B cell (primary cell): ENCODE data around the gene PALLD. TPM values are rescaled to one million over a fixed set of nuclear protein-coding genes. Genes with fewer than 3 reads are reported as not detected.

Experiments
- ATAC-seq: fragments of 200-7000 bp; cut with Tn5 transposase; one replicate; pipeline ENCODE4 v1.10.0; 2021; ENCODE audit warnings: low read depth, mild to moderate bottlenecking, moderate number of reproducible peaks, moderate library complexity
- CTCF ChIA-PET: fragments of 350-600 bp; sonication (Branson Sonifier 250); formaldehyde crosslinking; loops from one replicate; lab custom pipeline; 2021; ENCODE audit warnings: antibody characterized with exemption, inconsistent platforms; lab: Charles Lee
- POLR2A ChIA-PET: fragments of 350-600 bp; sonication (Branson Sonifier 250); formaldehyde crosslinking; loops from one replicate; lab custom pipeline; 2021; ENCODE audit warnings: antibody characterized with exemption; lab: Charles Lee
- DNase-seq: peaks from one replicate; pipeline ENCODE4 v3.0.0; 2013
- H2AFZ ChIP-seq: 2 replicates; pipeline ENCODE4 v1.6.1; 2012; ENCODE audit warnings: mild to moderate bottlenecking, low read depth, low read length; ENCODE audit not compliant: insufficient read depth, poor library complexity, severe bottlenecking
- H3K27ac ChIP-seq, 2 donors: 1 replicate in 1 of 2; 2 replicates in 1 of 2; pipeline ENCODE4 v1.5.1; 2012 to 2013; ENCODE audit warnings: low read length in 2 of 2, mild to moderate bottlenecking in 2 of 2, moderate library complexity in 1 of 2
- H3K27me3 ChIP-seq, 4 experiments: fragments of 200-600 bp in 1 of 4; sonication (generic) in 1 of 4; replicated peaks in 1 of 4; 1 replicate in 2 of 4; 2 replicates in 2 of 4; pipeline versions ENCODE4 v1.6.1 to v1.7.0; 2013 to 2016; ENCODE audit warnings: low read length in 3 of 4, mild to moderate bottlenecking in 2 of 4, mixed read lengths in 1 of 4, moderate library complexity in 1 of 4; ENCODE audit not compliant: insufficient read depth in 4 of 4, control insufficient read depth in 3 of 4; ENCODE audit errors: control extremely low read depth in 1 of 4
- H3K36me3 ChIP-seq, 2 experiments: replicated peaks in 1 of 2; 1 replicate in 1 of 2; 2 replicates in 1 of 2; pipeline versions ENCODE4 v1.6.1 to v1.7.1; 2013; ENCODE audit warnings: low read length in 1 of 2; ENCODE audit not compliant: insufficient read depth in 2 of 2, control insufficient read depth in 1 of 2; ENCODE audit errors: control extremely low read depth in 1 of 2, extremely low read depth in 1 of 2
- H3K4me1 ChIP-seq, 2 donors: fragments of 200-600 bp in 1 of 2; sonication (generic) in 1 of 2; 1 replicate in 1 of 2; 2 replicates in 1 of 2; pipeline versions ENCODE4 v1.5.1 to v1.6.1; 2013 to 2017; ENCODE audit warnings: low read length in 2 of 2; ENCODE audit not compliant: control insufficient read depth in 2 of 2, insufficient read depth in 2 of 2
- H3K4me2 ChIP-seq: replicated peaks from 2 replicates; pipeline ENCODE3; 2012; ENCODE audit warnings: mild to moderate bottlenecking, low read depth, low read length; ENCODE audit not compliant: poor library complexity, severe bottlenecking
- H3K4me3 ChIP-seq, 5 experiments: fragments of 200-600 bp in 1 of 5; sonication (generic) in 1 of 5; 1 replicate in 3 of 5; 2 replicates in 2 of 5; pipeline versions ENCODE4 v1.5.1 to v1.7.0; 2011 to 2016; ENCODE audit warnings: low read length in 4 of 5, mild to moderate bottlenecking in 4 of 5, low read depth in 2 of 5, control low read depth in 1 of 5, moderate library complexity in 1 of 5; ENCODE audit not compliant: insufficient read depth in 1 of 5; ENCODE audit errors: control extremely low read depth in 1 of 5, extremely low read depth in 1 of 5
- H3K79me2 ChIP-seq: fragments of 200-600 bp; sonication (generic); one replicate; pipeline ENCODE4 v1.6.0; 2016; ENCODE audit warnings: low read length; ENCODE audit not compliant: control insufficient read depth, insufficient read depth
- H3K9ac ChIP-seq: fragments of 200-600 bp; sonication (generic); 2 replicates; pipeline ENCODE4 v1.6.1; 2017; ENCODE audit warnings: mild to moderate bottlenecking, low read length, moderate library complexity
- H3K9me3 ChIP-seq, 3 donors: one replicate each; pipeline versions ENCODE4 v1.6.1 to v1.7.1; 2013; ENCODE audit warnings: low read length in 2 of 3; ENCODE audit not compliant: control insufficient read depth in 2 of 3, insufficient read depth in 1 of 3; ENCODE audit errors: control extremely low read depth in 1 of 3
- H4K20me1 ChIP-seq: 2 replicates; pipeline ENCODE4 v1.6.0; 2012; ENCODE audit warnings: mild to moderate bottlenecking, low read length; ENCODE audit not compliant: insufficient read depth, control insufficient read depth, poor library complexity, severe bottlenecking
- H3K27ac Mint-ChIP-seq: one replicate; pipeline ENCODE4 v1.8.0; 2021; ENCODE audit warnings: mixed read lengths
- H3K27me3 Mint-ChIP-seq: one replicate; pipeline ENCODE4 v1.8.0; 2021; ENCODE audit warnings: mixed read lengths
- H3K4me1 Mint-ChIP-seq: one replicate; pipeline ENCODE4 v1.8.0; 2021; ENCODE audit warnings: mixed read lengths
- H3K4me3 Mint-ChIP-seq: one replicate; pipeline ENCODE4 v1.8.0; 2021; ENCODE audit warnings: mixed read lengths
- H3K9me3 Mint-ChIP-seq: one replicate; pipeline ENCODE4 v1.8.0; 2022; ENCODE audit warnings: mixed read lengths; ENCODE audit not compliant: insufficient read depth
- EZH2 ChIP-seq: IDR thresholded peaks from 2 replicates; pipeline ENCODE4 v1.6.1; 2012; ENCODE audit warnings: borderline replicate concordance, low read depth, mild to moderate bottlenecking, moderate library complexity, low read length; ENCODE audit not compliant: insufficient read depth, poor library complexity, severe bottlenecking
- WGBS: methylation state at CpG from one replicate; pipeline ENCODE4 v1.1.5; 2013; ENCODE audit warnings: missing lambda C conversion rate; ENCODE audit not compliant: insufficient coverage; 5-methylcytosine and 5-hydroxymethylcytosine counted together
- intact Hi-C: fragments of 100-400 bp; cut with micrococcal nuclease; formaldehyde crosslinking; loops from one replicate; pipeline ENCODE4 v1.10.0; 2022
- polyA plus RNA-seq: library from polyadenylated mRNA; depleted of rRNA; stranded (reverse); fragments of >200 nt; gene quantifications from 2 replicates; pipeline ENCODE4 v1.2.3, GENCODE V29; 2012
- total RNA-seq, 2 donors: library from RNA; stranded (reverse); fragments of 120-200 nt in 1 of 2; gene quantifications; 1 replicate in 1 of 2; 2 replicates in 1 of 2; pipeline versions ENCODE4 v1.2.3 to v1.2.4, GENCODE V29; 2013 to 2022
- TF ChIP-seq, protein P1 (sequence below): fragments of 200-600 bp; IDR thresholded peaks from one replicate; pipeline ENCODE4 v1.8.0; 2022; ENCODE audit warnings: antibody characterized with exemption, mild to moderate bottlenecking

The PALLD gene
- total and polyA plus RNA-seq, 2 donors (not counting 1 experiment from before 2014, with no cell fraction given) = 0.63 to 0.71 TPM

DNA sequence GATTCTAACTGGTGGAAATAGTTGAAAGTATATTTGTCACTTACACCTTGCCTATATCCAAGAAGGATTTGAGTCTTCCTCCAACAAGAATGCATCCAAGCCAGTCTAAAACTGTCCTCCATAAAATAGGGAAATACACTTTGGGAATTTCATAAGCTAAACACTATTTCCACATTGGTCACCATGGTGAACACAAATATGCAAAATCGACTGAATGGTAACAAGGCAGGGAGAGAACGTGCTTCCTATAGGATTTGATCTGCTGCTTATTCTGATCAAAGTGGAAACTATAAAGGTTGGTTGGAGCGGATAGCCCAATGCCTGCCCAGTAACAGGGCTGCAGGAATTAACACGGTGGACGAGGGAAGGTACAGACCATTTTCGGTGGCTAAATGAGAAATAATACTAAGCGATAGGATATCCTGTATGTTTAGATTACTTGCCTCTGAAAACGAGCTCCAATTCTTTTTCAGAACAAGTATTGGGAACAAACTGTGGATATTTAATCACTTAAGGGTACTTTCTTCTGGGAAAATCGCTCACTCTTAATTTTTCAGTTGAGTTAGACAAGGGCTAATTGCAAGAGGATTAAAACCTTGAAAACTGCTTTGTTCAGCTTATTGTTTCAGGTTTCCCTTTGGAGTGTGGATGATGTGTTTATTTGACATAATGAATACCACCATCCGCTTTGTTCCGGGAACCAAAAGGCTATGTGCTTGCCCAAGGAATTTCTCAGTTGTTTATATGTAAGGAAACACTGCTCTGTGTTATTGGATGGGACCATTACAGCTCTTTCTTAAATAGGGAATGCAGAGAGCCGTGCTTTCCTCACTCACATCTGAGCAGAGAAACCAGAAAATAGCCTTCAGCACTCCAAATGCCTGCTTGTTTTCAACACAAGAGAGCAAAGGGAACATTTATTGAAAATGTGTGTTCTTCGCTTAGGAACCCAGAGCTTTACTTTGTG lies 318.8 kb downstream of the PALLD start:
- no peaks in the 10 kb centered on the region for H3K9me3 ChIP-seq
- no peak overlapping the region for H3K27ac ChIP-seq
- WGBS = 93% methylated on average over 5 of the region's 13 CpGs
- no peak overlapping the region for H3K4me3 Mint-ChIP-seq
- CTCF ChIA-PET = no interaction called here
- H4K20me1 ChIP-seq = no peaks in the 10 kb centered on the region
- POLR2A ChIA-PET = no interaction called here
- TF ChIP-seq EZH2 = no peak
- TF ChIP-seq, protein P1, sequence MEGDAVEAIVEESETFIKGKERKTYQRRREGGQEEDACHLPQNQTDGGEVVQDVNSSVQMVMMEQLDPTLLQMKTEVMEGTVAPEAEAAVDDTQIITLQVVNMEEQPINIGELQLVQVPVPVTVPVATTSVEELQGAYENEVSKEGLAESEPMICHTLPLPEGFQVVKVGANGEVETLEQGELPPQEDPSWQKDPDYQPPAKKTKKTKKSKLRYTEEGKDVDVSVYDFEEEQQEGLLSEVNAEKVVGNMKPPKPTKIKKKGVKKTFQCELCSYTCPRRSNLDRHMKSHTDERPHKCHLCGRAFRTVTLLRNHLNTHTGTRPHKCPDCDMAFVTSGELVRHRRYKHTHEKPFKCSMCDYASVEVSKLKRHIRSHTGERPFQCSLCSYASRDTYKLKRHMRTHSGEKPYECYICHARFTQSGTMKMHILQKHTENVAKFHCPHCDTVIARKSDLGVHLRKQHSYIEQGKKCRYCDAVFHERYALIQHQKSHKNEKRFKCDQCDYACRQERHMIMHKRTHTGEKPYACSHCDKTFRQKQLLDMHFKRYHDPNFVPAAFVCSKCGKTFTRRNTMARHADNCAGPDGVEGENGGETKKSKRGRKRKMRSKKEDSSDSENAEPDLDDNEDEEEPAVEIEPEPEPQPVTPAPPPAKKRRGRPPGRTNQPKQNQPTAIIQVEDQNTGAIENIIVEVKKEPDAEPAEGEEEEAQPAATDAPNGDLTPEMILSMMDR = no peak
- H3K36me3 ChIP-seq = no peaks in the 10 kb centered on the region
- DNase-seq (no peak), ATAC-seq (no peak)
- H2AFZ ChIP-seq = no peak overlapping the region
- peaks cover 0 to 10% (median 5%) of the 10 kb centered on the region in 4 experiments for H3K27me3 ChIP-seq
- H3K4me3 ChIP-seq = no peak overlapping the region
- peaks cover 12% of the 10 kb centered on the region for H3K4me1 Mint-ChIP-seq
- H3K4me2 ChIP-seq = no peak overlapping the region
- H3K9me3 Mint-ChIP-seq = no peaks in the 10 kb centered on the region
- peaks cover 44% of the 10 kb centered on the region for H3K27me3 Mint-ChIP-seq
- H3K4me1 ChIP-seq = peaks cover 4 to 5% of the 10 kb centered on the region in 2 donors
- H3K9ac ChIP-seq = no peak overlapping the region
- no peak overlapping the region for H3K27ac Mint-ChIP-seq
- intact Hi-C loops = no loop called here
- H3K79me2 ChIP-seq = no peaks in the 10 kb centered on the region

GRCh38 chr4:168817370-168817769 lies 320.5 kb downstream of the PALLD start:
- no peak overlapping the region for H3K4me3 Mint-ChIP-seq
- ChIA-PET POLR2A (no interaction called here), CTCF (no interaction called here)
- intact Hi-C loops = loop anchor here (1.0 kb wide), 1 partner anchor 14 kb away; no protein-coding TSS in a partner anchor
- H3K4me1 Mint-ChIP-seq = peaks cover 12% of the 10 kb centered on the region
- no peak overlapping the region for H3K27ac ChIP-seq
- ATAC-seq = no peak
- no peak overlapping the region for H3K27ac Mint-ChIP-seq
- no peaks in the 10 kb centered on the region for H3K9me3 Mint-ChIP-seq
- no peaks in the 10 kb centered on the region for H4K20me1 ChIP-seq
- TF ChIP-seq EZH2 = no peak
- TF ChIP-seq, protein P1 = no peak
- H3K36me3 ChIP-seq = no peaks in the 10 kb centered on the region
- WGBS = no CpG with 5 or more reads among the region's 2 CpGs
- H3K79me2 ChIP-seq = no peaks in the 10 kb centered on the region
- DNase-seq = no peak
- no peaks in the 10 kb centered on the region for H3K9me3 ChIP-seq
- H3K4me2 ChIP-seq = no peak overlapping the region
- H3K9ac ChIP-seq = no peak overlapping the region
- peaks cover 0 to 10% (median 5%) of the 10 kb centered on the region in 4 experiments for H3K27me3 ChIP-seq
- H2AFZ ChIP-seq = no peak overlapping the region
- H3K4me1 ChIP-seq = peaks cover 4 to 5% of the 10 kb centered on the region in 2 donors
- H3K27me3 Mint-ChIP-seq = peaks cover 36% of the 10 kb centered on the region
- no peak overlapping the region for H3K4me3 ChIP-seq
